KOPT-K1 (cell line): ENCODE measurements around the gene MRPL41.
"Not testable (repeated sequence)": the region's sequence is repeated elsewhere in the genome, so short reads cannot be mapped to it uniquely, and the experiment has no call there.

Experiments
- H3K27ac ChIP-seq: fragments of 200-600 bp; sonication (generic); 2 replicates; pipeline ENCODE4 v1.5.1; 2016; ENCODE audit warnings: antibody characterized with exemption, mild to moderate bottlenecking, low read depth, low read length; ENCODE audit not compliant: poor library complexity, severe bottlenecking
- H3K36me3 ChIP-seq: fragments of 200-600 bp; sonication (generic); 2 replicates; pipeline ENCODE4 v1.5.1; 2017; ENCODE audit warnings: antibody characterized with exemption, mild to moderate bottlenecking, low read length, moderate library complexity; ENCODE audit not compliant: insufficient read depth
- H3K9me3 ChIP-seq: fragments of 200-600 bp; sonication (generic); 2 replicates; pipeline ENCODE4 v1.5.1; 2017; ENCODE audit warnings: antibody characterized with exemption, low read length, mild to moderate bottlenecking; ENCODE audit not compliant: insufficient read depth, poor library complexity, severe bottlenecking

The MRPL41 gene

GRCh38 chr9:137581361-137582285 is 29.9 kb downstream of the MRPL41 start:
- no peak overlapping the region for H3K27ac ChIP-seq
- H3K9me3 ChIP-seq: no peaks in the 10 kb centered on the region
- peaks cover 58% of the 10 kb centered on the region for H3K36me3 ChIP-seq

GRCh38 chr9:137582286-137582860 is 30.7 kb downstream of the MRPL41 start:
- H3K9me3 ChIP-seq: no peaks in the 10 kb centered on the region
- H3K36me3 ChIP-seq: peaks cover 66% of the 10 kb centered on the region

GRCh38 chr9:137583347-137583746 is 31.7 kb downstream of the MRPL41 start:
- Histone ChIP-seq H3K27ac (no peak overlapping the region), H3K9me3 (no peaks in the 10 kb centered on the region), H3K36me3 (peaks cover 76% of the 10 kb centered on the region)

More at GRCh38 chr9:137582286-137582860, 30.7 kb downstream of the MRPL41 start:
- H3K27ac ChIP-seq: no peak overlapping the region

- H3K36me3 ChIP-seq: peaks cover 82% of the 10 kb centered on the region
- H3K27ac ChIP-seq: no peak overlapping the region
- no peaks in the 10 kb centered on the region for H3K9me3 ChIP-seq
These were observed 32.3 kb downstream of the MRPL41 start for GRCh38 chr9:137583957-137584356.

GRCh38 chr9:137586854-137587253 is 35.2 kb downstream of the MRPL41 start:
- H3K27ac ChIP-seq: no peak overlapping the region
- H3K36me3 ChIP-seq: peaks cover 72% of the 10 kb centered on the region
- H3K9me3 ChIP-seq: no peaks in the 10 kb centered on the region

- peaks cover 58% of the 10 kb centered on the region for H3K36me3 ChIP-seq
- no peaks in the 10 kb centered on the region for H3K9me3 ChIP-seq
- no peak overlapping the region for H3K27ac ChIP-seq
These were observed 36.6 kb downstream of the MRPL41 start for GRCh38 chr9:137588311-137588710.

- Histone ChIP-seq H3K36me3 (peaks cover 52% of the 10 kb centered on the region), H3K9me3 (no peaks in the 10 kb centered on the region), H3K27ac (peak overlapping the region; percentile 47)
These were observed 37.2 kb downstream of the MRPL41 start for GRCh38 chr9:137588891-137589290.

GRCh38 chr9:137589441-137590122 is 37.9 kb downstream of the MRPL41 start:
- H3K27ac ChIP-seq: peak overlapping the region; percentile 47
- H3K36me3 ChIP-seq: peaks cover 45% of the 10 kb centered on the region
- H3K9me3 ChIP-seq: no peaks in the 10 kb centered on the region

- peak overlapping the region; percentile 47 for H3K27ac ChIP-seq
- no peaks in the 10 kb centered on the region for H3K9me3 ChIP-seq
- H3K36me3 ChIP-seq: peaks cover 40% of the 10 kb centered on the region
These were observed 38.4 kb downstream of the MRPL41 start for GRCh38 chr9:137590123-137590468.

GRCh38 chr9:137590469-137591383 is 39.0 kb downstream of the MRPL41 start, which contains the start of gene ZMYND19:
Gene ZMYND19, minus strand, starts transcription at chr9:137590512. Its CDS starts 249 bp downstream, at chr9:137590263.
- Histone ChIP-seq H3K9me3 (no peaks in the 10 kb centered on the region), H3K36me3 (peaks cover 34% of the 10 kb centered on the region), H3K27ac (peak within 1 kb of the TSS; percentile 54)

GRCh38 chr9:137592767-137593166 is 41.1 kb downstream of the MRPL41 start:
- peaks cover 13% of the 10 kb centered on the region for H3K36me3 ChIP-seq
- H3K9me3 ChIP-seq: no peaks in the 10 kb centered on the region
- H3K27ac ChIP-seq: no peak overlapping the region

GRCh38 chr9:137593176-137593575 is 41.5 kb downstream of the MRPL41 start:
- peaks cover 9% of the 10 kb centered on the region for H3K36me3 ChIP-seq
- no peaks in the 10 kb centered on the region for H3K9me3 ChIP-seq
- no peak overlapping the region for H3K27ac ChIP-seq

- H3K9me3 ChIP-seq, H3K36me3 ChIP-seq, H3K27ac ChIP-seq: not testable (repeated sequence)
These were observed 44.9 kb downstream of the MRPL41 start for GRCh38 chr9:137596577-137596976.

- no peak overlapping the region for H3K27ac ChIP-seq
- no peaks in the 10 kb centered on the region for H3K9me3 ChIP-seq
- H3K36me3 ChIP-seq: no peaks in the 10 kb centered on the region
These were observed 47.3 kb downstream of the MRPL41 start for GRCh38 chr9:137598943-137599342.
